Measurements from ENCODE around the gene E2F6. TPM values are rescaled to one million over a fixed set of nuclear protein-coding genes. Genes with fewer than 3 reads are reported as not detected.

The E2F6 gene
- total RNA-seq, 4 donors from 2014 or later: 6.0 to 19.8 (median 6.9) TPM

DNA sequence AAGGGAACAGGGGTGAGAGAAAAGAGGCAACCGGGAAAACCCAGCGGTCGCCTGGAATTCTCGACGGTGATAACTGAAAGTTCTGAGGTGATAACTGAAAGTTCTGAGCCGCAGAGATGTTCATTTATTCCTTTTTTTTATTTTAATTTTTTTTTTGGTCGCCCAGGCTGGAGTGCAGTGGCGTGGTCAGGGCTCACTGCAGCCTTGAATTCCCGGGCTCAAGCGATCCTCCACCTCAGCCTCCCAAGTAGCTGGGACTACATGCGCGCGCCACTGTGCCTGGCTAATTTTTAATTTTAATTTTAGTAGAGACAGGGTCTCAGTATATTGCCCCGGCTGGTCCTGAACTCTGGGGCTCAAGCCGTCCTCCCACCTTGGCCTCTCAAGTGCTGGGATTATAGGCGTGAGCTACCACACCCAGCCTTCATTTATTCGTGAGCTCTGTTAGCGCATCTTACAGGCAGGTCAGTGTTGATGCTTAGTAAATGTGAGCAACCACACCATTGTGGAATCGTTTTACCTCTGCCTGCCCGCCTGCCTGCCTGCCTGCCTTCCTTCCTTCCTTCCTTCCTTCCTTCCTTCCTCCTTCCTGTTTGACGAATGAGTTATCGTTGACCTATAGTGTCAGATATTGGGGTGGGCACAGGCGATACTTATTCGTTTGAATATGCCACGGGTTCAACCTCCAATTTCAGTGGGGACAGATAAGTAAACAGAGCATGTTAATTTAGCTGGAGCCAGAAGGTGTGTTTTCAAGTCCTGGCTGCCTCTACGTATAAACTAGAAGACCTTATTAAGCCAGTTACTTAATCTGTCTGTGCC is 557 bp upstream of the E2F6 start:
- intact Hi-C loops (cut with DNase I; ENCODE audit: low total_unique reads): loop anchor here (5.0 kb wide), 1 partner anchor 1854 kb away; no protein-coding TSS in a partner anchor
- no peak for TF ChIP-seq CTCF (IDR thresholded peaks at IDR 0.05)
- no peak for TF ChIP-seq POLR2AphosphoS5 (IDR thresholded peaks at IDR 0.05)
- no peak for TF ChIP-seq EP300 (IDR thresholded peaks at IDR 0.05; ENCODE audit: low read depth)
- no peak for TF ChIP-seq POLR2A (IDR thresholded peaks at IDR 0.05)
- 13 to 17% methylated on average over 15 to 26 of the region's 26 CpGs for WGBS, 2 donors (ENCODE audit: low coverage in 1 of 2)
- peaks cover 8 to 35% (median 19%) of the 10 kb centered on the region in 4 donors for H3K4me1 ChIP-seq
- no peaks in the 10 kb centered on the region for H3K9me3 ChIP-seq
- H3K27me3 ChIP-seq: no peaks in the 10 kb centered on the region
- H3K4me3 ChIP-seq: peak overlapping the region; percentile 46 to 66 (median 60)
- in situ Hi-C loops (cut with MboI; ENCODE audit: low pct_ligation_motif_present in 1 of 4, low pct_unique_long_range_greater_than_20kb in 1 of 4, low sequenced_read_pairs in 3 of 4): loop anchor here in 1 of 4 donors (25.0 kb wide), 1 partner anchor 296 kb away; no protein-coding TSS in a partner anchor
- H3K36me3 ChIP-seq: no peaks in the 10 kb centered on the region
- peak overlapping the region; percentile 87 to 92 (median 91) for H3K27ac ChIP-seq
- peak; percentile 17 for DNase-seq

DNA sequence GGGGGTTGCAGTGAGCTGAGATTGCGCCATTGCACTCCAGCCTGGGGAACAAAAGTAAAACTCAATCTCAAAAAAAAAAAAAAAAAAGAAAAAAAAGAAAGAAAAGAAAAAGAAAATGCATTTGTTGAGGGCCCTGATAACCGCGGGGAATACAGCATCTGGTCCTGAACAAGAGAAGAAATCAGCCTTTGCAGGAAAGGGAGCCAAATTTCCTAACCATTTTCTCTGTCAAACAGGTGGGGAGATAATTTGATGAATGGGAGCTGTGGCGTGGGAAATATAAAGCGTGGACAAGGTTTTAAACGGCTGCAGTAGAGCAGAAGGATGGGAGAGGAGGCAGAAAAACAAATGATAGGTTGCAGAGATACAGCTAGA is 864 bp downstream of the E2F6 start:
- no peaks in the 10 kb centered on the region for H3K36me3 ChIP-seq
- no peak for DNase-seq
- WGBS, 2 donors (ENCODE audit: low coverage in 1 of 2): 33 to 45% methylated on average over 6 of the region's 6 CpGs
- peaks cover 8 to 35% (median 19%) of the 10 kb centered on the region in 4 donors for H3K4me1 ChIP-seq
- H3K27ac ChIP-seq: peak overlapping the region; percentile 87 to 92 (median 91)
- peak overlapping the region; percentile 46 to 66 (median 60) for H3K4me3 ChIP-seq
- no peak for TF ChIP-seq CTCF (IDR thresholded peaks at IDR 0.05)
- in situ Hi-C loops (cut with MboI; ENCODE audit: low pct_ligation_motif_present in 1 of 4, low pct_unique_long_range_greater_than_20kb in 1 of 4, low sequenced_read_pairs in 3 of 4): loop anchor here in 1 of 4 donors (25.0 kb wide), 1 partner anchor 297 kb away; no protein-coding TSS in a partner anchor
- no peaks in the 10 kb centered on the region for H3K9me3 ChIP-seq
- intact Hi-C loops (cut with DNase I; ENCODE audit: low total_unique reads): loop anchor here (5.0 kb wide), 1 partner anchor 1853 kb away; no protein-coding TSS in a partner anchor
- H3K27me3 ChIP-seq: no peaks in the 10 kb centered on the region

DNA sequence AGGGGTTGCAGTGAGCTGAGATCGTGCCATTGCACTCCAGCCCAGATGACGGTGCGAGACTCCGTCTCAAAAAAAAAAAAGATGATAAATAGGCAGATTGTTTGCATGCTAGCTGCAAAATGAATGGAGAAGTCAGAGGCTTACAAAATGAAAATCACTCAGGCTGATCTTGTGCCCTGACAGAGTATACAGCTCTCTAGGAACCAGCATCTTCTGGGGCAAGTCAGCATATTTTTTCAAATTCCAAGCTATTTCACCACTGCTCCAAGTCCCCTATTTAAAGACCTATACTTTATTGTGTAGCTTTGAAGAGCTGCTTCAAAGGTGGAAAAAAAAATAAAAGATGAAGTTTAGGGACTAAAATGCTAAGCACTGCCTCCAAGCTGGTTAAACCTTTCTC is 6.1 kb downstream of the E2F6 start:
- H3K36me3 ChIP-seq: peaks cover 0 to 11% (median 0%) of the 10 kb centered on the region in 4 donors
- H3K27ac ChIP-seq: no peak overlapping the region
- WGBS, 2 donors (ENCODE audit: low coverage in 1 of 2): 86 to 90% methylated on average over 4 of the region's 4 CpGs
- no peaks in the 10 kb centered on the region for H3K27me3 ChIP-seq
- no peak for DNase-seq
- H3K4me3 ChIP-seq: no peak overlapping the region
- TF ChIP-seq POLR2AphosphoS5 (IDR thresholded peaks at IDR 0.05) (no peak), POLR2A (IDR thresholded peaks at IDR 0.05) (no peak), EP300 (IDR thresholded peaks at IDR 0.05; ENCODE audit: low read depth) (no peak), CTCF (IDR thresholded peaks at IDR 0.05) (no peak)
- H3K9me3 ChIP-seq: no peaks in the 10 kb centered on the region
- intact Hi-C loops (cut with DNase I; ENCODE audit: low total_unique reads): no loop called here
- in situ Hi-C loops (cut with MboI; ENCODE audit: low pct_ligation_motif_present in 1 of 4, low pct_unique_long_range_greater_than_20kb in 1 of 4, low sequenced_read_pairs in 3 of 4): loop anchor here in 1 of 4 donors (25.0 kb wide), 1 partner anchor 302 kb away; no protein-coding TSS in a partner anchor
- peaks cover 2 to 38% (median 18%) of the 10 kb centered on the region in 4 donors for H3K4me1 ChIP-seq

DNA sequence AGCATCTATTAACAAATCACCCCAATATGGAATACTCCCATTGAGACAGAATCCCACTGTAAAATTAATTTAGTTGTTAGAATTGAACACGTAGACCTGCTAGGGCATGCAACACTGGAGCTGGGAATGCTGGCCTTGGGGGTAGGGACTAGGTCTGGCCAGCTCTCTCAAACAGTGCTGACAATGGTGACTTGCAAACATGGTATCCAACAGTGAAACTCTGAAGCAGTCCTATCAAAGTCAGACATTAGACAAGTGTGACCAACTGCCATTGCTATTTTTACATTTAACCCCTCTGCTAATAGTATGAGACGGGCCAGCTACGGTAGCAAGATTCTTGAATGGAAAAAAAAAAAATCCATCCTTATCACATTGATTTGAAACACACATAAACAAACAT is 7.2 kb downstream of the E2F6 start:
- in situ Hi-C loops (cut with MboI; ENCODE audit: low pct_ligation_motif_present in 1 of 4, low pct_unique_long_range_greater_than_20kb in 1 of 4, low sequenced_read_pairs in 3 of 4) (loop anchor here in 1 of 4 donors (25.0 kb wide), 1 partner anchor 304 kb away; no protein-coding TSS in a partner anchor), intact Hi-C loops (cut with DNase I; ENCODE audit: low total_unique reads) (no loop called here)
- TF ChIP-seq CTCF (IDR thresholded peaks at IDR 0.05) (no peak), EP300 (IDR thresholded peaks at IDR 0.05; ENCODE audit: low read depth) (no peak), POLR2AphosphoS5 (IDR thresholded peaks at IDR 0.05) (no peak), POLR2A (IDR thresholded peaks at IDR 0.05) (no peak)
- Histone ChIP-seq H3K27me3 (no peaks in the 10 kb centered on the region), H3K9me3 (no peaks in the 10 kb centered on the region), H3K4me1 (peaks cover 0 to 28% (median 10%) of the 10 kb centered on the region in 4 donors), H3K27ac (no peak overlapping the region), H3K4me3 (no peak overlapping the region), H3K36me3 (peaks cover 0 to 12% (median 0%) of the 10 kb centered on the region in 4 donors)
- DNase-seq: no peak
- WGBS, 2 donors (ENCODE audit: low coverage in 1 of 2): 95% methylated on average over 3 of the region's 3 CpGs
